Trophoblast cell (in vitro differentiated cells and primary cell): ENCODE measurements around the gene PTPRN2.

Source experiments
- DNase-seq, 2 donors: peaks; one replicate each; pipeline ENCODE4 v3.0.0-alpha.2; 2016
- H2AFZ ChIP-seq: 2 replicates; pipeline ENCODE4 v1.6.1; 2013; ENCODE audit warnings: low read length, moderate library complexity, mild to moderate bottlenecking; ENCODE audit not compliant: insufficient read depth, poor library complexity
- H2AK5ac ChIP-seq: 2 replicates; pipeline ENCODE4 v1.6.1; 2013; ENCODE audit warnings: mild to moderate bottlenecking, low read length
- H2BK120ac ChIP-seq: 2 replicates; pipeline ENCODE4 v1.6.1; 2013; ENCODE audit warnings: low read length, mild to moderate bottlenecking, moderate library complexity; ENCODE audit not compliant: insufficient read depth, poor library complexity
- H2BK12ac ChIP-seq: 2 replicates; pipeline ENCODE4 v1.6.1; 2013; ENCODE audit warnings: mild to moderate bottlenecking, low read length, moderate library complexity
- H2BK5ac ChIP-seq: 2 replicates; pipeline ENCODE4 v1.6.1; 2013; ENCODE audit warnings: low read length, low read depth, moderate library complexity, mild to moderate bottlenecking; ENCODE audit not compliant: poor library complexity
- H3K14ac ChIP-seq: 2 replicates; pipeline ENCODE4 v1.6.1; 2013; ENCODE audit warnings: mild to moderate bottlenecking, low read length
- H3K18ac ChIP-seq: 2 replicates; pipeline ENCODE4 v1.6.1; 2013; ENCODE audit warnings: mild to moderate bottlenecking, low read length
- H3K23ac ChIP-seq: 2 replicates; pipeline ENCODE4 v1.6.1; 2013; ENCODE audit warnings: low read length
- H3K27ac ChIP-seq: 2 replicates; pipeline ENCODE4 v1.5.1; 2013; ENCODE audit warnings: low read depth, mild to moderate bottlenecking, inconsistent platforms, low read length, moderate library complexity
- H3K27me3 ChIP-seq: 2 replicates; pipeline ENCODE4 v1.6.1; 2013; ENCODE audit warnings: inconsistent platforms, mild to moderate bottlenecking, low read length, moderate library complexity; ENCODE audit not compliant: insufficient read depth
- H3K36me3 ChIP-seq, 2 experiments: 1 replicate in 1 of 2; 2 replicates in 1 of 2; pipeline ENCODE4 v1.6.1; 2013; ENCODE audit warnings: low read length in 2 of 2, mild to moderate bottlenecking in 2 of 2, moderate library complexity in 1 of 2; ENCODE audit not compliant: insufficient read depth in 2 of 2, control insufficient read depth in 1 of 2
- H3K4ac ChIP-seq: 2 replicates; pipeline ENCODE4 v1.6.1; 2013; ENCODE audit warnings: low read depth, mild to moderate bottlenecking, low read length, moderate library complexity
- H3K4me1 ChIP-seq, 2 experiments: 1 replicate in 1 of 2; 2 replicates in 1 of 2; pipeline ENCODE4 v1.6.1; 2013; ENCODE audit warnings: low read length in 2 of 2, mild to moderate bottlenecking in 2 of 2, moderate library complexity in 1 of 2; ENCODE audit not compliant: insufficient read depth in 2 of 2, control insufficient read depth in 1 of 2
- H3K4me2 ChIP-seq: 2 replicates; pipeline ENCODE4 v1.6.1; 2013; ENCODE audit warnings: inconsistent platforms, mild to moderate bottlenecking, low read length, moderate library complexity
- H3K4me3 ChIP-seq: 2 replicates; pipeline ENCODE4 v1.5.1; 2013; ENCODE audit warnings: mild to moderate bottlenecking, low read depth, low read length, inconsistent platforms
- H3K79me1 ChIP-seq: one replicate; pipeline ENCODE4 v1.6.1; 2013; ENCODE audit warnings: low read length
- H3K79me2 ChIP-seq: 2 replicates; pipeline ENCODE4 v1.6.1; 2013; ENCODE audit warnings: low read length, mild to moderate bottlenecking; ENCODE audit not compliant: control insufficient read depth, insufficient read depth, poor library complexity
- H3K9ac ChIP-seq: 2 replicates; pipeline ENCODE4 v1.6.1; 2013; ENCODE audit warnings: mild to moderate bottlenecking, low read length
- H3K9me3 ChIP-seq: 2 replicates; pipeline ENCODE4 v1.6.1; 2013; ENCODE audit warnings: low read depth, mild to moderate bottlenecking, control low read depth, inconsistent platforms, low read length; ENCODE audit not compliant: insufficient read depth
- H4K12ac ChIP-seq: 2 replicates; pipeline ENCODE4 v1.6.1; 2013; ENCODE audit warnings: low read depth, mild to moderate bottlenecking, low read length, moderate library complexity
- H4K8ac ChIP-seq: 2 replicates; pipeline ENCODE4 v1.6.1; 2013; ENCODE audit warnings: low read depth, mild to moderate bottlenecking, low read length, moderate library complexity
- H4K91ac ChIP-seq: one replicate; pipeline ENCODE4 v1.6.1; 2013; ENCODE audit warnings: low read depth, mild to moderate bottlenecking, low read length, moderate library complexity
- WGBS: extraction: QIAGEN DNeasy Blood & Tissue Kit; methylation state at CpG from one replicate; pipeline ENCODE4 v1.1.7; 2013; ENCODE audit warnings: missing lambda C conversion rate; ENCODE audit not compliant: insufficient read length, insufficient coverage; ENCODE audit errors: extremely low coverage; 5-methylcytosine and 5-hydroxymethylcytosine counted together

Gene PTPRN2

GRCh38 chr7:158025686-158026600, 561.7 kb downstream of the PTPRN2 start:
- Histone ChIP-seq H3K23ac (no peak overlapping the region), H3K4me2 (no peak overlapping the region), H3K4me3 (no peak overlapping the region), H3K18ac (no peak overlapping the region), H3K4ac (no peak overlapping the region), H2BK5ac (no peak overlapping the region), H2BK12ac (no peak overlapping the region), H4K8ac (no peak overlapping the region), H2AFZ (no peak overlapping the region), H2AK5ac (no peak overlapping the region), H3K9ac (no peak overlapping the region), H3K79me1 (no peaks in the 10 kb centered on the region), H3K4me1 (no peaks in the 10 kb centered on the region), H4K12ac (no peak overlapping the region), H3K14ac (no peak overlapping the region), H2BK120ac (no peak overlapping the region), H3K79me2 (no peaks in the 10 kb centered on the region), H3K9me3 (no peaks in the 10 kb centered on the region), H3K27ac (no peak overlapping the region), H4K91ac (no peak overlapping the region), H3K27me3 (no peaks in the 10 kb centered on the region), H3K36me3 (no peaks in the 10 kb centered on the region)
- WGBS: no CpG with 5 or more reads among the region's 30 CpGs
- no peak for DNase-seq

GRCh38 chr7:158024881-158025280, 562.7 kb downstream of the PTPRN2 start:
- H3K27me3 ChIP-seq: no peaks in the 10 kb centered on the region
- H3K18ac ChIP-seq: no peak overlapping the region
- H3K27ac ChIP-seq: no peak overlapping the region
- H3K23ac ChIP-seq: no peak overlapping the region
- H3K4me2 ChIP-seq: no peak overlapping the region
- no peaks in the 10 kb centered on the region for H3K4me1 ChIP-seq
- H4K12ac ChIP-seq: no peak overlapping the region
- no peaks in the 10 kb centered on the region for H3K9me3 ChIP-seq
- WGBS: no CpG with 5 or more reads among the region's 5 CpGs
- H3K36me3 ChIP-seq: no peaks in the 10 kb centered on the region
- no peak for DNase-seq
- no peak overlapping the region for H3K14ac ChIP-seq
- no peak overlapping the region for H2AFZ ChIP-seq
- no peak overlapping the region for H3K4ac ChIP-seq
- H2BK12ac ChIP-seq: no peak overlapping the region
- H3K79me1 ChIP-seq: no peaks in the 10 kb centered on the region
- H2BK120ac ChIP-seq: no peak overlapping the region
- no peak overlapping the region for H2BK5ac ChIP-seq
- H2AK5ac ChIP-seq: no peak overlapping the region
- H3K9ac ChIP-seq: no peak overlapping the region
- H3K4me3 ChIP-seq: no peak overlapping the region
- no peak overlapping the region for H4K91ac ChIP-seq
- no peak overlapping the region for H4K8ac ChIP-seq
- H3K79me2 ChIP-seq: no peaks in the 10 kb centered on the region

GRCh38 chr7:158024351-158024715, 563.3 kb downstream of the PTPRN2 start:
- no peak for DNase-seq

GRCh38 chr7:158023681-158024350, 563.8 kb downstream of the PTPRN2 start:
- H4K12ac ChIP-seq: no peak overlapping the region
- no peak overlapping the region for H3K4ac ChIP-seq
- no peaks in the 10 kb centered on the region for H3K4me1 ChIP-seq
- no peak overlapping the region for H3K27ac ChIP-seq
- H2AFZ ChIP-seq: no peak overlapping the region
- no peak overlapping the region for H4K91ac ChIP-seq
- H3K23ac ChIP-seq: no peak overlapping the region
- H3K18ac ChIP-seq: no peak overlapping the region
- H2AK5ac ChIP-seq: no peak overlapping the region
- no peak overlapping the region for H3K9ac ChIP-seq
- no peak overlapping the region for H2BK120ac ChIP-seq
- H3K27me3 ChIP-seq: no peaks in the 10 kb centered on the region
- no peak overlapping the region for H3K14ac ChIP-seq
- no peaks in the 10 kb centered on the region for H3K79me1 ChIP-seq
- no peaks in the 10 kb centered on the region for H3K79me2 ChIP-seq
- no peak overlapping the region for H2BK5ac ChIP-seq
- no peak overlapping the region for H2BK12ac ChIP-seq
- no peaks in the 10 kb centered on the region for H3K9me3 ChIP-seq
- H4K8ac ChIP-seq: no peak overlapping the region
- peak overlapping the region; percentile 31 for H3K4me3 ChIP-seq
- DNase-seq: no peak
- no peak overlapping the region for H3K4me2 ChIP-seq
- H3K36me3 ChIP-seq: no peaks in the 10 kb centered on the region
- no CpG with 5 or more reads among the region's 7 CpGs for WGBS

More at GRCh38 chr7:158024351-158024715, 563.3 kb downstream of the PTPRN2 start:
- no peaks in the 10 kb centered on the region for H3K9me3 ChIP-seq
- no peak overlapping the region for H4K12ac ChIP-seq
- H3K36me3 ChIP-seq: no peaks in the 10 kb centered on the region
- no peak overlapping the region for H3K27ac ChIP-seq
- H3K23ac ChIP-seq: no peak overlapping the region
- H3K4me1 ChIP-seq: no peaks in the 10 kb centered on the region
- no peaks in the 10 kb centered on the region for H3K79me2 ChIP-seq
- H2BK12ac ChIP-seq: no peak overlapping the region
- H2BK5ac ChIP-seq: no peak overlapping the region
- H2BK120ac ChIP-seq: no peak overlapping the region
- WGBS: no CpG with 5 or more reads among the region's 6 CpGs
- no peak overlapping the region for H3K14ac ChIP-seq
- no peaks in the 10 kb centered on the region for H3K79me1 ChIP-seq
- H3K4ac ChIP-seq: no peak overlapping the region
- no peak overlapping the region for H2AK5ac ChIP-seq
- no peaks in the 10 kb centered on the region for H3K27me3 ChIP-seq
- H4K8ac ChIP-seq: no peak overlapping the region
- no peak overlapping the region for H2AFZ ChIP-seq
- H3K9ac ChIP-seq: no peak overlapping the region
- no peak overlapping the region for H3K18ac ChIP-seq
- no peak overlapping the region for H4K91ac ChIP-seq
- H3K4me2 ChIP-seq: no peak overlapping the region
- H3K4me3 ChIP-seq: no peak overlapping the region
